HT-29 (cell line): Measurements from ENCODE around the gene NSD1. TPM values are rescaled to one million over a fixed set of nuclear protein-coding genes. Genes with fewer than 3 reads are reported as not detected.
"Not testable (repeated sequence)": the region's sequence is repeated elsewhere in the genome, so short reads cannot be mapped to it uniquely, and the experiment has no call there.

Experiments used
- DNase-seq: peaks from one replicate; pipeline ENCODE4 v3.0.0-alpha.2; 2015; ENCODE audit warnings: low spot score
- total RNA-seq: library from RNA; depleted of rRNA; stranded (reverse); fragments of >200 nt; shearing (Covaris generic); gene quantifications from 2 replicates; pipeline ENCODE4 v1.2.3, GENCODE V29; 2014

The NSD1 gene
- total RNA-seq, 1 experiment from 2014 or later = 29.4 TPM

- not testable (repeated sequence) for DNase-seq
Measured at GRCh38 chr5:177177847-177178437, 44.4 kb downstream of the NSD1 start.

- no peak for DNase-seq
Measured at GRCh38 chr5:177178733-177179304, 45.2 kb downstream of the NSD1 start.

- no peak for DNase-seq
Measured at GRCh38 chr5:177179431-177179830, 45.9 kb downstream of the NSD1 start.

GRCh38 chr5:177183142-177183541 lies 49.6 kb downstream of the NSD1 start:
- DNase-seq = no peak

GRCh38 chr5:177183766-177184360 lies 50.3 kb downstream of the NSD1 start:
- DNase-seq = no peak

GRCh38 chr5:177185993-177186392 lies 52.4 kb downstream of the NSD1 start:
- no peak for DNase-seq

- DNase-seq = no peak
Measured at GRCh38 chr5:177186645-177187044, 53.1 kb downstream of the NSD1 start.

GRCh38 chr5:177188775-177189174 lies 55.2 kb downstream of the NSD1 start:
- no peak for DNase-seq

GRCh38 chr5:177189416-177189815 lies 55.8 kb downstream of the NSD1 start:
- DNase-seq = no peak

- DNase-seq = no peak
Measured at GRCh38 chr5:177189965-177190364, 56.4 kb downstream of the NSD1 start.

GRCh38 chr5:177194268-177194667 lies 60.7 kb downstream of the NSD1 start:
- DNase-seq = peak; percentile 48

- no peak for DNase-seq
Measured at GRCh38 chr5:177195307-177195952, 61.9 kb downstream of the NSD1 start.

- no peak for DNase-seq
Measured at GRCh38 chr5:177198738-177199137, 65.2 kb downstream of the NSD1 start.

- no peak for DNase-seq
Measured at GRCh38 chr5:177204281-177204680, 70.7 kb downstream of the NSD1 start.

- no peak for DNase-seq
Measured at GRCh38 chr5:177209610-177210009, 76.0 kb downstream of the NSD1 start.

GRCh38 chr5:177212242-177212641 lies 78.7 kb downstream of the NSD1 start:
- no peak for DNase-seq

- no peak for DNase-seq
Measured at GRCh38 chr5:177220576-177220975, 87.0 kb downstream of the NSD1 start.

GRCh38 chr5:177222269-177222668 lies 88.7 kb downstream of the NSD1 start:
- no peak for DNase-seq

- no peak for DNase-seq
Measured at GRCh38 chr5:177225798-177226197, 92.2 kb downstream of the NSD1 start.

GRCh38 chr5:177226860-177227259 lies 93.3 kb downstream of the NSD1 start:
- DNase-seq = no peak

GRCh38 chr5:177228751-177229150 lies 95.2 kb downstream of the NSD1 start:
- DNase-seq = no peak

GRCh38 chr5:177230660-177231059 lies 97.1 kb downstream of the NSD1 start:
- DNase-seq = no peak
